WI38 (cell line): ENCODE data around the gene CDPF1.

Experiments used
- H3K4me3 ChIP-seq: 2 replicates; pipeline ENCODE4 v1.5.1; 2011; ENCODE audit warnings: low read depth, mild to moderate bottlenecking, control low read depth, low read length
- CTCF ChIP-seq: IDR thresholded peaks from 2 replicates; pipeline ENCODE4 v1.5.1; 2012; ENCODE audit warnings: low read depth, mild to moderate bottlenecking, control low read depth, low read length

Gene CDPF1

GRCh38 chr22:46293577-46294260 is 43.6 kb upstream of the CDPF1 start:
- no peak for TF ChIP-seq CTCF

GRCh38 chr22:46292732-46293131 is 42.6 kb upstream of the CDPF1 start:
- no peak for TF ChIP-seq CTCF
- no peak overlapping the region for H3K4me3 ChIP-seq

More at GRCh38 chr22:46293577-46294260, 43.6 kb upstream of the CDPF1 start:
- H3K4me3 ChIP-seq, result no peak overlapping the region

- no peak for TF ChIP-seq CTCF
- no peak overlapping the region for H3K4me3 ChIP-seq
These were observed 42.1 kb upstream of the CDPF1 start for GRCh38 chr22:46292173-46292572.

- H3K4me3 ChIP-seq, result no peak overlapping the region
- no peak for TF ChIP-seq CTCF
These were observed 41.0 kb upstream of the CDPF1 start for GRCh38 chr22:46290843-46291785.

- no peak overlapping the region for H3K4me3 ChIP-seq
- TF ChIP-seq CTCF, result no peak
These were observed 40.2 kb upstream of the CDPF1 start for GRCh38 chr22:46290121-46290842.

- H3K4me3 ChIP-seq, result no peak overlapping the region
- no peak for TF ChIP-seq CTCF
These were observed 39.3 kb upstream of the CDPF1 start for GRCh38 chr22:46289244-46289891.
